HG03342 (cell line): ENCODE results near the gene FMO5.
"Not testable (repeated sequence)": the region's sequence is repeated elsewhere in the genome, so short reads cannot be mapped to it uniquely, and the experiment has no call there.

Experiments used
- ATAC-seq: cut with Tn5 transposase; IDR thresholded peaks from one replicate; pipeline ENCODE4 v1.9.1; 2021; ENCODE audit warnings: mild to moderate bottlenecking, moderate library complexity; ENCODE audit not compliant: unreplicated experiment

FMO5 gene

GRCh38 chr1:147238925-147239820, 14.0 kb upstream of the FMO5 start:
- ATAC-seq = no peak

GRCh38 chr1:147238053-147238902, 13.1 kb upstream of the FMO5 start:
- no peak for ATAC-seq

- no peak for ATAC-seq
Observed at GRCh38 chr1:147236959-147237791, 12.0 kb upstream of the FMO5 start.

- no peak for ATAC-seq
Observed at GRCh38 chr1:147236448-147236847, 11.3 kb upstream of the FMO5 start.

- ATAC-seq = no peak
Observed at GRCh38 chr1:147235822-147236221, 10.7 kb upstream of the FMO5 start.

GRCh38 chr1:147233903-147234302, 8.8 kb upstream of the FMO5 start:
- not testable (repeated sequence) for ATAC-seq

- not testable (repeated sequence) for ATAC-seq
Observed at GRCh38 chr1:147231032-147231431, 5.9 kb upstream of the FMO5 start.

- no peak for ATAC-seq
Observed at GRCh38 chr1:147223740-147224615, 1.2 kb downstream of the FMO5 start.

- ATAC-seq = no peak
Observed at GRCh38 chr1:147218606-147219005, 6.5 kb downstream of the FMO5 start.

- no peak for ATAC-seq
Observed at GRCh38 chr1:147217141-147217540, 8.0 kb downstream of the FMO5 start.

GRCh38 chr1:147216124-147216523, 9.0 kb downstream of the FMO5 start:
- ATAC-seq = no peak

- ATAC-seq = no peak
Observed at GRCh38 chr1:147215540-147215916, 9.6 kb downstream of the FMO5 start.

GRCh38 chr1:147214842-147215539, 10.1 kb downstream of the FMO5 start:
- no peak for ATAC-seq

- no peak for ATAC-seq
Observed at GRCh38 chr1:147214325-147214724, 10.8 kb downstream of the FMO5 start.

- ATAC-seq = no peak
Observed at GRCh38 chr1:147213271-147213670, 11.9 kb downstream of the FMO5 start.

- no peak for ATAC-seq
Observed at GRCh38 chr1:147211577-147211976, 13.6 kb downstream of the FMO5 start.

- no peak for ATAC-seq
Observed at GRCh38 chr1:147210987-147211386, 14.2 kb downstream of the FMO5 start.

- ATAC-seq = no peak
Observed at GRCh38 chr1:147209825-147210821, 15.0 kb downstream of the FMO5 start.
